Colonic mucosa (tissue), 4 donors: Measurements from ENCODE around the gene ACTMAP. TPM values are rescaled to one million over a fixed set of nuclear protein-coding genes. Genes with fewer than 3 reads are reported as not detected.
A peak's percentile ranks its signal among the peaks of the same experiment; 100 is the strongest.

Source experiments
- DNase-seq: peaks from one replicate; pipeline ENCODE4 v3.0.0-alpha.2; 2020
- H3K27ac ChIP-seq: fragments of 200-600 bp; one replicate; pipeline ENCODE4 v1.8.0; 2021
- H3K27me3 ChIP-seq: fragments of 200-600 bp; one replicate; pipeline ENCODE4 v1.8.0; 2021
- H3K36me3 ChIP-seq: fragments of 200-600 bp; one replicate; pipeline ENCODE4 v1.8.0; 2021
- H3K4me1 ChIP-seq: fragments of 200-600 bp; one replicate; pipeline ENCODE4 v1.8.0; 2021; ENCODE audit warnings: mild to moderate bottlenecking
- H3K4me3 ChIP-seq: fragments of 200-600 bp; one replicate; pipeline ENCODE4 v1.8.0; 2021
- H3K9ac ChIP-seq, 2 donors: one replicate each; pipeline ENCODE4 v1.7.0; 2013; ENCODE audit warnings: control low read depth in 2 of 2, low read depth in 2 of 2, low read length in 2 of 2
- H3K9me3 ChIP-seq: fragments of 200-600 bp; one replicate; pipeline ENCODE4 v1.8.0; 2021
- CTCF ChIP-seq: fragments of 200-600 bp; IDR thresholded peaks from one replicate; pipeline ENCODE4 v1.8.0; 2022; ENCODE audit warnings: antibody characterized with exemption, mild to moderate bottlenecking
- intact Hi-C: fragments of 100-400 bp; cut with DNase I; formaldehyde crosslinking; loops from one replicate; pipeline ENCODE4 v1.14.1; 2022
- total RNA-seq, 2 donors: library from RNA; stranded (reverse); fragmentation: NEBNext Ultra II Directional in 1 of 2; extraction: Animal tissue kit (Norgen Biotek cat#: 25700) in 1 of 2; gene quantifications; one replicate each; pipeline ENCODE4 v1.2.1, GENCODE V29; 2021
- donor health status: healthy.
- donor health status: DM: no; HTN: no; CAD: no.
- donor health status: DM: no; HTN: no; CAD: no.

ACTMAP gene
- total RNA-seq, 2 donors from 2014 or later, result 11.1 to 18.7 TPM

GRCh38 chr19:40717880-40718773, 32.1 kb downstream of the ACTMAP start:
- peak overlapping the region; percentile 78 for H3K27ac ChIP-seq
- H3K9ac ChIP-seq, result peak overlapping the region; percentile 96 to 99
- peaks cover 12% of the 10 kb centered on the region for H3K4me1 ChIP-seq
- H3K4me3 ChIP-seq, result peak overlapping the region; percentile 59
- no peak for TF ChIP-seq CTCF
- intact Hi-C loops, result no loop called here
- no peaks in the 10 kb centered on the region for H3K36me3 ChIP-seq
- H3K9me3 ChIP-seq, result no peaks in the 10 kb centered on the region
- peak; percentile 60 for DNase-seq
- no peaks in the 10 kb centered on the region for H3K27me3 ChIP-seq

- intact Hi-C loops, result no loop called here
- no peaks in the 10 kb centered on the region for H3K9me3 ChIP-seq
- no peaks in the 10 kb centered on the region for H3K36me3 ChIP-seq
- peak; percentile 49 for DNase-seq
- no peaks in the 10 kb centered on the region for H3K27me3 ChIP-seq
- H3K4me3 ChIP-seq, result peak overlapping the region; percentile 59
- peaks cover 12% of the 10 kb centered on the region for H3K4me1 ChIP-seq
- H3K27ac ChIP-seq, result peak overlapping the region; percentile 78
- no peak for TF ChIP-seq CTCF
- H3K9ac ChIP-seq, result peak overlapping the region; percentile 96 to 99
These were observed 32.9 kb downstream of the ACTMAP start for GRCh38 chr19:40717325-40717879.

GRCh38 chr19:40716482-40717324, 33.6 kb downstream of the ACTMAP start, which contains the start of the genes COQ8B and ITPKC:
TSS of gene COQ8B (minus strand) at chr19:40716886. CDS start at chr19:40714632, 2,254 bp downstream.
TSS of gene ITPKC (plus strand) at chr19:40717112. CDS start at chr19:40717136, 24 bp downstream.
- DNase-seq, result peak; percentile 100
- Histone ChIP-seq H3K27ac (peak within 1 kb of the TSS; percentile 78), H3K27me3 (no peaks in the 10 kb centered on the region), H3K9ac (peak within 1 kb of the TSS; percentile 96 to 99), H3K36me3 (no peaks in the 10 kb centered on the region), H3K9me3 (no peaks in the 10 kb centered on the region), H3K4me3 (peak within 1 kb of the TSS; percentile 59), H3K4me1 (peaks cover 12% of the 10 kb centered on the region)
- no peak for TF ChIP-seq CTCF
- intact Hi-C loops, result no loop called here

GRCh38 chr19:40716031-40716481, 34.2 kb downstream of the ACTMAP start:
- Histone ChIP-seq H3K4me3 (peak overlapping the region; percentile 59), H3K27me3 (no peaks in the 10 kb centered on the region)
- TF ChIP-seq CTCF, result no peak

More at GRCh38 chr19:40716031-40716481, 34.2 kb downstream of the ACTMAP start:
- intact Hi-C loops, result no loop called here
- Histone ChIP-seq H3K4me1 (peaks cover 12% of the 10 kb centered on the region), H3K36me3 (no peaks in the 10 kb centered on the region), H3K9ac (peak overlapping the region; percentile 71 to 91), H3K27ac (peak overlapping the region; percentile 78), H3K9me3 (no peaks in the 10 kb centered on the region)
- DNase-seq, result no peak
